SK-N-MC (cell line): ENCODE results near the gene S100PBP.

Experiments
- EZH2 ChIP-seq: fragments of 200-600 bp; sonication (generic); IDR thresholded peaks from one replicate; pipeline ENCODE4 v1.6.1; 2017; ENCODE audit warnings: antibody characterized with exemption
- POLR2AphosphoS5 ChIP-seq: IDR thresholded peaks from 2 replicates; pipeline ENCODE4 v1.6.1; 2012; ENCODE audit warnings: mild to moderate bottlenecking, low read depth, low read length, borderline replicate concordance

DNA sequence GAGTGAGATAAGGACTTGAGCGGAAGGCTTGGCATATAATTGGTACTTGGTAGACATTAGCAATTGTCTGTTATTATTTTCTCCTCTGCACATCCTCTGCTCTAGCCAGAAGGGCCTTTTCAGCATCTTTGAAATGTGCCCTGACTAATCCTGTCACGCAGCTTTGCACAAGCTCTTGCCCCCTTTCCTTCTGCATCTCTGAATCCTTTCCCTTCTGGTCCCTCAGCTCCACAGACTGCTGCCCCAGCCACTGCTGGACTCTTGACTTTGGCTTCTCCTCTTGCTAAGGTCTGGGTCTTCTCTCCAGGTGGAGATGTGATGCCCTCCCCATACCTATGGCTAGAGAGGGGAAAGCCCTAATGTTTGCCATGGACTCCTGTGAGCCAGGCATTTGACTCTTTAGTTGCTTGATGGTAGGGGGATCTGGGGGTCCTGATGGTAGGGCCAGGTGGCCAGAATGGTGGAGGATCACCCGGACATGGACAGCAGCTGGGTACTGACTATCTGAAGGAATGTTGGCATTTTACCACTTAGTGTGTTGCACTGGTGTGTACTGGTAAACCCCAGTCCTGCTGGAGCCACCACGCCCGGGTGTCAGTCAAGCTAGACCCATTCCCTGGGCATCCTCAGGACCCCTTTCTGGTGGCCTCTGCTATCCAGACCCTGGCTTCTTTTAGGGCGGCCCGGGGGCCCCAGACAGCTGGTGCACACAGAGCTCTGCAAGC is 73.2 kb downstream of the S100PBP start:
- no peak for TF ChIP-seq EZH2
- TF ChIP-seq POLR2AphosphoS5 = no peak
